ENCODE results near the gene GAPVD1. TPM values are rescaled to one million over a fixed set of nuclear protein-coding genes. Genes with fewer than 3 reads are reported as not detected.

GAPVD1 gene
- total RNA-seq, 2 experiments from 2014 or later: 49.7 to 49.8 TPM

- ATAC-seq: no peak
- no peak for TF ChIP-seq CTCF (IDR thresholded peaks at IDR 0.05)
- H3K4me1 Mint-ChIP-seq (ENCODE audit: low read depth): no peaks in the 10 kb centered on the region
Observed at GRCh38 chr9:125388978-125389377, 127.4 kb downstream of the GAPVD1 start.

GRCh38 chr9:125391704-125392103 is 130.1 kb downstream of the GAPVD1 start:
- ChIA-PET CTCF (no interaction called here), POLR2A (interaction anchor here (0.7 kb wide), 1 partner anchor 12 kb away, joined by 4 read pairs; no protein-coding TSS in a partner anchor)
- intact Hi-C loops (cut with micrococcal nuclease): no loop called here
- no peaks in the 10 kb centered on the region for H3K27me3 Mint-ChIP-seq
- DNase-seq (no peak), ATAC-seq (no peak)
- H3K4me3 Mint-ChIP-seq: no peak overlapping the region
- no peaks in the 10 kb centered on the region for H3K4me1 Mint-ChIP-seq (ENCODE audit: low read depth)
- no peaks in the 10 kb centered on the region for H3K36me3 Mint-ChIP-seq (ENCODE audit: low read depth)
- H3K9me3 Mint-ChIP-seq: no peaks in the 10 kb centered on the region
- H3K27ac Mint-ChIP-seq: no peak overlapping the region
- no peak for TF ChIP-seq CTCF (IDR thresholded peaks at IDR 0.05)

More at GRCh38 chr9:125388978-125389377, 127.4 kb downstream of the GAPVD1 start:
- DNase-seq: no peak
- H3K9me3 Mint-ChIP-seq: no peaks in the 10 kb centered on the region
- no peaks in the 10 kb centered on the region for H3K36me3 Mint-ChIP-seq (ENCODE audit: low read depth)
- no peaks in the 10 kb centered on the region for H3K27me3 Mint-ChIP-seq
- ChIA-PET CTCF (no interaction called here), POLR2A (no interaction called here)
- H3K4me3 Mint-ChIP-seq: no peak overlapping the region
- intact Hi-C loops (cut with micrococcal nuclease): no loop called here
- no peak overlapping the region for H3K27ac Mint-ChIP-seq

GRCh38 chr9:125393426-125393825 is 131.8 kb downstream of the GAPVD1 start:
- no peak overlapping the region for H3K4me3 Mint-ChIP-seq
- no peaks in the 10 kb centered on the region for H3K4me1 Mint-ChIP-seq (ENCODE audit: low read depth)
- no peaks in the 10 kb centered on the region for H3K36me3 Mint-ChIP-seq (ENCODE audit: low read depth)
- POLR2A ChIA-PET: no interaction called here
- H3K27me3 Mint-ChIP-seq: no peaks in the 10 kb centered on the region
- ATAC-seq (peak; percentile 67), DNase-seq (no peak)
- intact Hi-C loops (cut with micrococcal nuclease): no loop called here
- TF ChIP-seq CTCF (IDR thresholded peaks at IDR 0.05): no peak
- no peak overlapping the region for H3K27ac Mint-ChIP-seq
- CTCF ChIA-PET: interaction anchor here (1.5 kb wide), 1 partner anchor 14 kb away, joined by 4 read pairs; no protein-coding TSS in a partner anchor
- H3K9me3 Mint-ChIP-seq: no peaks in the 10 kb centered on the region

DNA sequence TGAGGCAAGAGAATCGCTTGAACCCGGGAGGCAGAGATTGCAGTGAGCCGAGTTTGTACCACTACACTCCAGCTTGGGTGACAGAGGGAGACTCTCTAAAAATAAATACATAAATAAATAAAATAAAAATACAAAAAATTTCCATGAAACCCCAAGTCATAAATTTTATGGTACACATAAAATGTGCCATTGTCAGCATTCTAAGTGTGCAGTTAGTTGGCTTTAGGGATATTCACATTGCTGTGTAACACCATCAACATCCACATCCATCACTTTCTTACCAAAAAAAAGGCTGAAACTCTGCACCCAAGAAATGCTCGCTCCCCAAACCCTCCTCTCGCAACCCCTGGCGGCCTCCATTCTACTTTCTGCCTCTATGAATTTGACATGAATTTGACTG is 135.2 kb downstream of the GAPVD1 start:
- H3K27ac Mint-ChIP-seq: no peak overlapping the region
- ChIA-PET CTCF (no interaction called here), POLR2A (no interaction called here)
- H3K4me1 Mint-ChIP-seq (ENCODE audit: low read depth): no peaks in the 10 kb centered on the region
- no peaks in the 10 kb centered on the region for H3K27me3 Mint-ChIP-seq
- H3K9me3 Mint-ChIP-seq: no peaks in the 10 kb centered on the region
- TF ChIP-seq CTCF (IDR thresholded peaks at IDR 0.05): no peak
- no peak overlapping the region for H3K4me3 Mint-ChIP-seq
- intact Hi-C loops (cut with micrococcal nuclease): no loop called here
- ATAC-seq (no peak), DNase-seq (no peak)
- H3K36me3 Mint-ChIP-seq (ENCODE audit: low read depth): no peaks in the 10 kb centered on the region

DNA sequence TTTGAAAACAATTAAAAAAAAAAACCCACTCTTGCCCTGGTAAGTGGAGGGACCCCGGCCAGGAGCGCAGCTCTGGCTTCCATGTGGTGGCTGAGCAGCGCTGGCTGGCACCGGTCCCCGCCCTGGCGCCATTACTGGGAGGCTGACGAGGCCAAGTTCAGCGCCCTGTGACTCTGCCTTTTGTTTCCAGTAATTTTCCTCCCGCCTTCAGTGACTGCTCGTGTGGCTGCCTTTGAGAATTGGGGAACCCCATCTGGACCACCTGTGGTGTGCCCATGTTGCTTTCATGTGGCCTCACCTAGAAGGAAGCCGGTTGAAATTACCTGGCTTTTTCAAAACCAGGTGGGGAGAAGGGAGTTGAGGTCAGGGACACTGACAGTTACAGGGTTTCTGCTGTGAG is 136.1 kb downstream of the GAPVD1 start:
- Mint-ChIP-seq H3K4me1 (ENCODE audit: low read depth) (no peaks in the 10 kb centered on the region), H3K36me3 (ENCODE audit: low read depth) (no peaks in the 10 kb centered on the region), H3K4me3 (no peak overlapping the region), H3K9me3 (no peaks in the 10 kb centered on the region), H3K27me3 (no peaks in the 10 kb centered on the region), H3K27ac (no peak overlapping the region)
- no peak for DNase-seq
- ATAC-seq: no peak
- POLR2A ChIA-PET: no interaction called here
- no peak for TF ChIP-seq CTCF (IDR thresholded peaks at IDR 0.05)
- intact Hi-C loops (cut with micrococcal nuclease): no loop called here
- CTCF ChIA-PET: no interaction called here

Measured in activated CD8-positive, alpha-beta T cell treated with anti-CD3 and anti-CD28 coated beads for 36 hours (primary cell).